ENCODE results near the gene CAMTA1.

The CAMTA1 gene

DNA sequence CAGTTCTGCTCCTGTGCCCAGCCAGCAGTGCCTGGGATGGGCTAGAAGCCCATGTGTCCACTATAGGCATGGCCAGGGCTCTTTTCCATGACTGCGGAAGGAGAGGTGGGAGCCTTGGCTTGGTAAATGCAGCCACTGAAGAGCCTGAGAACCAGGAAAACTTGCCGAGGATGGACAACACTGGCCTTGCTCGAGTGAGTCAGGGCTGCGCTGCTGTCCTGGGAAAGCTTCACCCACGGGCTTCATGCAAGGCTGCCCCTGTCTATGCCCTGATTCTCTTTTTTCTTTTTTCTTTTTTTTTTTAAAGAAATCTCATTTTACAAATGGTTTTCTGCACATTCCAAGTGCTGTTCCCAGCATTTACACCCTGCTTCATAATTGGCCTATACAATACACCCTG lies 156.5 kb downstream of the CAMTA1 start:
- DNase-seq (ENCODE audit: low read depth), result no peak
- no peak for TF ChIP-seq CTCF (conservative IDR thresholded peaks at IDR 0.05; ENCODE audit: low read depth, low read length)
- no peak overlapping the region for H3K4me3 ChIP-seq (ENCODE audit: low read depth, low read length)

GRCh38 chr1:6942990-6943389 lies 157.7 kb downstream of the CAMTA1 start:
- DNase-seq (ENCODE audit: low read depth), result no peak

GRCh38 chr1:6944434-6944833 lies 159.2 kb downstream of the CAMTA1 start:
- TF ChIP-seq CTCF (conservative IDR thresholded peaks at IDR 0.05; ENCODE audit: low read depth, low read length), result no peak
- DNase-seq (ENCODE audit: low read depth), result no peak
- no peak overlapping the region for H3K4me3 ChIP-seq (ENCODE audit: low read depth, low read length)

More at GRCh38 chr1:6942990-6943389, 157.7 kb downstream of the CAMTA1 start:
- no peak overlapping the region for H3K4me3 ChIP-seq (ENCODE audit: low read depth, low read length)
- TF ChIP-seq CTCF (conservative IDR thresholded peaks at IDR 0.05; ENCODE audit: low read depth, low read length), result no peak

DNA sequence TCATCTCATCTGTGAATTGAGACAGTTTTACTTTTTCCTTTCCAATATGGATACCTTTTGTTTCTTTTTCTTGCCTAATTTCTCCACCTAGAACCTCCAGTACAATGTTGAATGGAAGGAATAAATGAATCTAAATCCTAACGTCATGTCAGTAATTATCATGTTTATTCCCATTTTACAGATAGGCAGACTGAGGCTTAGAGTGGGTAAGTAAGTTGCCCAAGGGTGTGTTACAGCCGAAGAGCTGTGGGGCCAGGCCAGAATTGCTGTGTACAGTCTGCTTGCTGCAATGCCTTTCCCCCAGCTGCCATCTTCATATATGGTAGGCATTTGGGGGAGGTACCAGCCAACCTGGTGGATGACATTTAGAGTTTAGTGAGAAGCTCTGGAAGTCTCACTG lies 162.7 kb downstream of the CAMTA1 start:
- DNase-seq (ENCODE audit: low read depth), result no peak
- TF ChIP-seq CTCF (conservative IDR thresholded peaks at IDR 0.05; ENCODE audit: low read depth, low read length), result no peak

GRCh38 chr1:6948416-6948815 lies 163.2 kb downstream of the CAMTA1 start:
- no peak for DNase-seq (ENCODE audit: low read depth)
- no peak overlapping the region for H3K4me3 ChIP-seq (ENCODE audit: low read depth, low read length)
- no peak for TF ChIP-seq CTCF (conservative IDR thresholded peaks at IDR 0.05; ENCODE audit: low read depth, low read length)

More for the DNA sequence above, 162.7 kb downstream of the CAMTA1 start:
- H3K4me3 ChIP-seq (ENCODE audit: low read depth, low read length), result no peak overlapping the region

- no peak overlapping the region for H3K4me3 ChIP-seq (ENCODE audit: low read depth, low read length)
- DNase-seq (ENCODE audit: low read depth), result peak; percentile 12
- TF ChIP-seq CTCF (conservative IDR thresholded peaks at IDR 0.05; ENCODE audit: low read depth, low read length), result no peak
Measured at GRCh38 chr1:6948861-6949260, 163.6 kb downstream of the CAMTA1 start.

DNA sequence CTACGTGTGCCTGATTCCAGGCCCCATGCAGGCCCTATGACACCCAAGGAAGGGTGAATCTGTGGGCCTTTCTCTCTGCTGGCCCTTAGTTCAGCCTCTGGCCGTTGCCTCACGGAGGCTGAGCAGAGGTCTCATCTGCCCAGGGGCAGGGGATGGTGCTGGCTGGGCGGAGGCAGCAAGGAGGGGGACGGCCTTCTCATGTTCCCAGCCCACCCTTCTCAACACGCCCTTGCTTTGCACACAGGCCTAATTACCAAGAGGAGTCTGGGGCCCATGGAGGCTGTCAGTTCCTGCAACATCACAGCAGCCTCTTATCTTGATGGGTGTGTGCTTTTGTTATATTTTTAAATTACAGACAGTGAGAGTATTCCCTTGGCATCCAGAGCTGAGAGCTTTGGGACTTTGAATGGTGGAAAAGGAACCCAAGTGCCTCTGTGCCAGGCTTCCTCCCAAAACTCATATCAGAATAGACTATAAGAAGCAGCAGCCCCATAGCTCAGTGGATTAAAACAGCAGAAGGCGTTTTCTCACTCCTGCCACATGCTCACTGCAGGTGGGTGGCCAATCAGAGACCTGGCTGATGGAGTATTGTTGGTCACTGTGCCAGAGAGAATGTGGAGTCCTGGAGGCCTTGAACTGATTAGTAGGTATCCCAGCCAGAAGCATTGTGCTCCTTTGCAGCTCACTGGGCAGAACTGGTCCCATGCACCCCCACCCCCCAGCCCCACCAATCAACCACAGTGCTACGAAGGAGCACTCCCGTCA lies 164.9 kb downstream of the CAMTA1 start:
- no peak for DNase-seq (ENCODE audit: low read depth)
- H3K4me3 ChIP-seq (ENCODE audit: low read depth, low read length), result no peak overlapping the region
- TF ChIP-seq CTCF (conservative IDR thresholded peaks at IDR 0.05; ENCODE audit: low read depth, low read length), result no peak

Measured in choroid plexus epithelial cell (primary cell).